HS-5 (cell line): ENCODE data around the gene GATA6.
"Not testable (repeated sequence)": the region's sequence is repeated elsewhere in the genome, so short reads cannot be mapped to it uniquely, and the experiment has no call there.

ENCODE experiments used
- DNase-seq: peaks from one replicate; pipeline ENCODE4 v3.0.0-alpha.2; 2012; ENCODE audit warnings: low read depth

GATA6 gene

DNA sequence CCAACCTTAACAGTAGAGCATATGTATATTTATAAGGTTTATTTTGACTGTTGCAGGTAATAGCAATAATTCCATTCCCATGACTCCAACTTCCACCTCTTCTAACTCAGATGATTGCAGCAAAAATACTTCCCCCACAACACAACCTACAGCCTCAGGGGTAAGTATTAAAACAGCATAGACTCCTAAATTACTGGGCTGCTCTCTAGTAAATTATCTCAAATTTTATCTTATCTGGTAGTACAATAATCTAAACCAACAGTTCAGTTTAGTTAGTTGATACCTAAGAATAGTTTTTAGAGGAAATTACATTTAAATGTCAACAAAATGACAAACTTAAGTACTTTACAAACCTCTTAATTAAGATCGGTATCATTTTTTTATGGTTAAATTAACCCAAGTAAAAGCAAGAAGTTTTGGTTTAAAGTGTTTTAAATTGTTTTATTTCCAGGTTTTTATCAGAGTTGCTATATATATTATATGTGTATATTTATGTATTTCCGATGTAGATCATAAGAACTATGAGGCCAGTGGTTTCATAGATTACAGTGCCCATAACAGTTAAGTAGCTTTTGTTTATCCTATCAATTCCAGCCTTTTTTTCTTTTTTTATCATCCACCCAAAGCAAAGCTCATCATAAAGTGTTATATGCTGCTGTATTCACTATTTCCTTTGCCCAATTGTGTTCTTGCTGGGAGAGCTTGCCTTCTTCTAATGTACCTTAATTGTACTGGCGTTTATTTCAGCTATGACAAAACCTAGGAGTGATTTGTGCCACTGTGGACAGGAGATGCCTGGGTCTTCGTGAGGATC, 13.7 kb downstream of the GATA6 start:
- DNase-seq, result no peak

DNA sequence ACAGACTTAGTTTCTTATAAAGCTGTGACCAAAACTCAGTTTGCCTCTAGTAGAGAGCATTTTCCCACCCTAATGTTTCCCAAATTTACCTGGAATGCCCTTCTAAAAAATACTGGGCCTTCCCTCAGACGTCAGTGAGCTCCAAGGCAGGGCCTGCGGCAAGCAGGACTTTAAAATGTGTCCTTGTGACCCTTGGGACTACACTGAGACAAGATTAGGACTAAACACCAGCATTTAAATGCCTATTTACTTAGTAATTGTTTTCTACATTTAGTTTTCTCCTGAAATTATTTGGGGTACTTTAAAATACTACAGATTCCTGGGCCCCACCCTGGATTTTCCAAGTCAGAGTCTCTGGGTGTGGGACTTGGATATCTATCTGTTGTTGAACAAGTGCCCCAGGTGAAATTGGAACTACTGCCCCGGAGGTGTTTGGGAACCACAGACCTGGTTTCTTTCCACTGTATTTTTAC, 14.3 kb downstream of the GATA6 start:
- DNase-seq, result no peak

DNA sequence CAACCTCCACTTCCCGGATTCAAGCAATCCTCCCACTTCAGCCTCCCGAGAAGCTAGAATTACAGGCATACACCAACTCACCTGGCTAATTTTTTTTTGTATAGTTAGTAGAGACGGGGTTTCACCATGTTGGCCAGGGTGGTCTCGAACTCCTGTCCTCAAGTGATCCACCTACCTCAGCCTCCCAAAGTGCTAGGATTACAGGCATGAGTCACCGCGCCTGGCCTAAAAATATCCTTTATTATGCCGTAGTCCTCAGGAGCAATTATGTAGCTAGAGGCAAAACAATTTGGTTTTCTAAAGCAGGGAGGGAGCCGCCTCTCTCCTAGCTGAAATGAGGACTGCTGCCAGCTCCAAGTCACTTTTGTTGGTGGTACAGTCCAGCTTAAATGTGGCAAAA, 15.2 kb downstream of the GATA6 start:
- not testable (repeated sequence) for DNase-seq

DNA sequence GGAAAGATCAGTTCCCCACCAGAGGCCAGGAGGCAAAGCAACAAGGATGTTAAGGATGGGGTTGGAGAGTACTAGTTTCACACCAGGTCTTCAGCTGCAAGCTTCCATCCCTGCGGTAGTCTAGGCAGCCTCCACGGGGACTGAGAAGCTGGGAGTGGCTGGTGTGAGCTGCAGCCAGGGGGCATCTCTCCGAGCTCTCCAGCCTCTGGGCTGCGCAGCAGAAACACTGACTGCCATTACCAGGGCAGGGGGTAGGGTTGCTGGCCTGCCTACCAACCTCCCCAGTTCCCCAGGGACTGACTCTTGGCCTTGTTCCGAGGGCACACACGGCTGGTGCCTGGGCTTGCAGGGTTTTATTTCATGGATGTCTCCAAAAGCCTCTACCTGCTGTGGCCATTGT, 15.9 kb downstream of the GATA6 start:
- no peak for DNase-seq

DNA sequence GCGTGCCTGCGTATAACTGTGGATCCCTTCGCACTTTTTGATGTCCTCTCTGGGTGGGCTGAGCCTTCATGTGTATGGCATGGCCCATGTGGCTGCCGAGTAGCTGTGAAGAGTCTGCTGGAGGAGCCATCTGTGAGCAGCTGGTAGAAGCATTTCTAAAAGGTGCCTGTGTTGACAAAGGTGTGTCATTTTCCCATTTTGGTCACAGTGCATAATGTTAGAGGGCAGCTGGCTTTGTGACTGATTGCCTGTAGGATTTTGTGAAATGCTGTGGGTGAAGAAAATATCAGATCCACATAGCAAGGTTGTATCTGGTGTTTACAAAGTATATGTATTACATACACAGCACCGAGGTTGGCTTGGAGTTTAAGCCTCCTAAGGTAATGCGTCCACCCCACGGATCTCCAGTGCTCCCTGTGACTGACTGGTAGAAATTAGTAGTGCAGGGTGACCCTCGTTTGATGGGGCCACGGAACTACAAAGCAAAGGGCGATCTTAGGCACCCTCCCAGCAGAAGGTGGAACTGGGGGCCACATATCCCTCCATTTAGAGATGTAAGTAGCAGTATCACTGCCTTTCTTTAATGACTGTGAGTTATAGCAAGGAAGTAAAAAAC, 16.5 kb downstream of the GATA6 start:
- DNase-seq, result no peak

DNA sequence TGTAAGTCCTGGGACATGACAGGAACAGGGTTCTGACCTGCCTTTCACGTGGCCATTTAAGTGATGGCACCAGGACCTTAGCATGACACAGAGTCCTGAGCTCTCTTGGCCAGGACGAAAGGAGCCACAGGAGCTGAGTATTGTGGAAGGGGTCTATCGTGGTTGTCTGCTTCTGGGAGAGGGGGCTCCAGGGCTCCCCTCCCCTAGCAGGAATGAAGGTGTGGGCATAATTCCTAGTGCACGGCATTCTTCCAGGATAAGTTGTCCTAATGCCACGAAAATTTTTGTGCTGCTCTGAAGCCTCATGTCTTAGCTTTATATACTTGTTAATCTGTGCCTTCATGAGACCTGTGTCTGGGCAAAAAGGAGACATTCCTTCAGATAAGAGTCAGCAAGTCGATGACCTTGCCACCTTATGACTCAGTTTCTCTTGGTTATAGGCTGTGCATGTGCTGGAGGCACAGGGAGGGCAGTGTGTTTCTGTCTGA, 17.1 kb downstream of the GATA6 start:
- no peak for DNase-seq

DNA sequence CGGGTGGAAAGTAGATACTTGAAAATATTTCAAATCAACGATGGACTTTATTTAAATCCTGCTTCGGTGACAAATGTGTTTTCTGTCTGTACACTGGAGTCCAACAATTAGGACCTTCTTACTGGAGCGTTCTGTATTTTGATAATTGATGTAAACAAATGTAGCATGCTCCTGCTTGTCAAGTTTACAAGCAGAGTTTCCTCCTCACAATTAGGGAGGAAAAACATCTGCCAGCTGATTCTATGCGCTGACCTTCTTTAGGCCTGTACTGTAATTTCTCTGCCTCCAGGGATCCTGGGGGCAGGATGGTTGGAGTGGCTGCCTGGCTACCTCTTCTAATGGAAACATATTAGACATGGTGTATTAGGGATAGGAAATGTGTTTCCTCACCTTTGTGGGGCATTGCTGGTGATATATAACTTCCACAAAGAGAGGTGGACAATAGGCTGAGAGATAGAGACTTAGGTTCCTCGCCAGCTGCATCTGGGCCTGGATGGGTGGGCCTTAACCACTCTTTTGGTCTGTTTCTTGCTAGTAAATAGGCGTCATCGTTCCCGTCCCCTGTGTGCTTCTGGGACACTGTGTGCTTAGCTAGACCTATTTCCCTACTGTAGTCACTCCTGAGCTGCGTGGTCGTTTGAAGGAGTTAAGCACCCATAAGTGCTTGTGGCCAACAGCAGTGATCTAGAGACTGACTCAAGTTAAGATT, 19.3 kb downstream of the GATA6 start:
- DNase-seq, result no peak

DNA sequence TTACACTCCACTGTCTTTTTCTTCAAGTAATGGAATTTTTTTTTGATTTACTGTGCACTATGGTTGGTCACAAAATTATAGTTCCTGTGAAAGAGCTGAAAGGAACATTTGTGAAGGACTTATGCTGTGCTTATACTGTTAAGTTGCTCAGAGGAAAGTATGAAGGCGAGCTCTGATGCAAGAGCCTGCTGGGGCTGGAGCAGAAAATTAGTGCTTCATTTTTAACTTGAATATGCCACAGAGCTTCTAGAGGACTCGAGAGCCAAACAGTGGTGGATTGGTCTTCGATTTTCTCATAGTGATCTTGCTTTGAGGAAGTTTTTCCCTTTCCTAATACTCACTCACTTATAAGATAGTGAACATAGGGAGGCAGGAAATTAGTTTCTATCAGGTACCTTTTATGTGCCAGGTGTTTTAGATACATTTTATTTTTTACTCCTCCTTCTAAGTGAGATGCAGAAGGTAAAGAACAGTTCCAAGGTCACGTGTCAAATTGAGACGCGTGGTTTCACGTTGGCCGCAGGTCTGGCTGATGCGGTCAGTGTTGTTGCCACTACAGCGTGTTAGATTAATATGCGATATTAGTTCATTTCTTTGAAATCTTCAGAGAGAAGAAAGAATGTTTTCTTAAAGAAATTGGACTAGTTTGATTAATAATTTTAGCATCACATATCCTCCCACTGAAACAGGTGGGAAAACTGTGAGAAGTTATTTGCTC, 20.2 kb downstream of the GATA6 start:
- DNase-seq, result no peak

DNA sequence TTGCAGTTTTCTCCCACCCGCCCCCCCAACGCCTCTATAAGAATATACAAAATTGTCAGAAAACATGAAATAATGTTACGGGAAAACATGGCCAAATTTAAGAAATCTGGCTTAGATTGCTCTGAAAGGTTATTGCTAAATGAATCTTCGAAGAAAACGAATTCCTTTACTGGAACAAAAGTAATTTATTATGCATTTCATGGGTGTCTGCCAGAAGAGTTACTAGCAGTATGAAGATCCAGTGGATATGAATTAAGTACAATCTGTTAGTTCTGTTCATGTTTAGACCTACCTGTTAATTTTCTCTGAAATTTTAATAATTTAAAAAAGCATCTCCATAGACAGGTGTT, 21.9 kb downstream of the GATA6 start:
- DNase-seq, result no peak

DNA sequence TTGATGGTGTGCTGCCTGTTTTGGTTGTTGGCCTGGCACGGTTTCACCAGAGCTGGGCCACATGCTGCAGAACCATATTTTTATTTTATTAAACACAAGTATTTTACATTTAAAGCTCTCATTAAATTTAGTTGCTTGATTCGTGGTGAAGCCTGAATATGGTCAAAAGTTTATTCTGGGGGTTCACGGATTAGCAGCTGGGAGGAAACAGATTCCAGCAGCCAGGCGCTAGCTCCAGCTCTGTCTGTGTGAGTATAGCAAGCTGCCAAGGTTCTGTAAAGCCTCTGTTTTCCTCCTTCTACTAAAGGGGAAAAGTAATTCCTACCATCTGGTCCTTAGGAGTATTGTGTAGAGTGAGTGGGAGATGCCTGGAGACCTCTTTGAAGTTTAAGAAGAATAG, 22.5 kb downstream of the GATA6 start:
- DNase-seq, result no peak

DNA sequence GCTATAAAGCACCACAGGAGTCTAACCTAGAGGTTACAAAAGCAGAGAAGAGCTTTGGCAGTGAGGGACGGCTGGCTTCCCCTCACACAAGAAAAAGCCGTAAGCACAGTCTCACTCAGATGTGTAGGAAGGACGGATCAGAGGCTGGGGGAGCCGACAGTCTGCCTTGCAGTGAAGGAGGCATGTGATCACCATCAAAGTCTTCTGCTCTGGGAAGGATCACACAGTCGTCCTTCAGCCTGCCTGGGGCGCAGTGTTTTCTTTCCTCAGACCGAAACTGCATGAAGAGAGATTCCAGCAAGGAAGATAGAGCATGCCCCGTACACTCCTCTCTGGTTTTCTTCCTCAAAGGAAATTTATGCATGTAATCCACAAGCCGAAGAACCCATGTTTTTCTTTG, 24.1 kb downstream of the GATA6 start:
- DNase-seq, result no peak

DNA sequence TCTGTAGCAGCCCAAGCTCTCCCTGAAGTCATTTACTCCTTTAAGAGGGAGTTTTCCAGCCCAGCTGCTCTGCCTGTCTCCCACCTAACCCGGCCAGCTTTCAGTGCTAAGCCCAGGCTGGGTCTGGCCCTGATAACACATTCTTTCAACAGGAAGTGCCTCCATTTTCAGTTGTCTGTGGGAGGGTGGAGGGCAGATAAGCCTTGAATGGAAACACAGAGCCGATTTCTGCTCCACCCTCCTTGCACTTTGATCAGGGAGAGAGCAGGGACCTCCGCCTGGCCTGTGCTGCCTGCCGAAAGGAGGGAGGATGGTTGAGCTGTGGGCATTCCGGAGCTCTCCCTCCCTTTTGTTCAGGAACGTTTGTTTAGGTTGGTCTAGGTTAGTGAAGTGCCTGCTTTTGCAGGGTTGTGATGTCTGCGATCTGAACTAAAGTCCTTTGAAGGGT, 24.8 kb downstream of the GATA6 start:
- no peak for DNase-seq

DNA sequence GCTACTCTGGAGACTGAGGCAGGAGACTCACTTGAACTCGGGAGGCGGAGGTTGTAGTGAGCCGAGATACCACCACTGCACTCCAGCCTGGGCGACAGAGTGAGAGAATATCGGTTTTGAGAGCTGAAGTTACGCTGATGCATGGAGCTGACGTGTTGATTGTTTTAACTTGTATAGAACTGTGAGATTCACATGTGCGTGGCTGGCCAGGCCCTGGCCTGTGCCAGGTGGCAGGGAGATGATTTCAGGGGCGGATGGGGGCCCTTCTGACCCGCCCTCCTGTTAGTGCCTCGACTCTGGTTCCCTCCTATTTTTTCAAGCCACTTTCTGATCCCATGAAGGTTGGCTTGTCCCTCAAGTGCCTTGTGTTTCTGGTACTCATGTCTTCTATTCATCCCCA, 25.7 kb downstream of the GATA6 start:
- DNase-seq, result no peak

DNA sequence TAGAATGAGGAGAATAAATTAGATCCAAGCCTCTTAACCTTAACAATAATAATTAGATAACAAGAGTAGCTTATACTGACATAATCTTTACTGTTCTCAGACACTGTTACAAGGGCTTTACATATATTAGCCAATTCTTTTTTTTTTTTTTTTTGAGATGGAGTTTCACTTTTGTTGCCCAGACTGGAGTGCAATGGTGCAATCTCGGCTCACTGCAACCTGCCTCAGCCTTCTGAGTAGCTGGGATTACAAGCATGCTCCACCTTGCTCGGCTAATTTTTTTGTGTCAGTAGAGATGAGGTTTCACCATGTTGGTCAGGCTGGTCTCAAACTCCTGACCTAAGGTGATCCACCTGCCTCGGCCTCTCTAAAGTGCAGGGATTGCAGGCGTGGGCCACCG, 27.6 kb downstream of the GATA6 start:
- not testable (repeated sequence) for DNase-seq

DNA sequence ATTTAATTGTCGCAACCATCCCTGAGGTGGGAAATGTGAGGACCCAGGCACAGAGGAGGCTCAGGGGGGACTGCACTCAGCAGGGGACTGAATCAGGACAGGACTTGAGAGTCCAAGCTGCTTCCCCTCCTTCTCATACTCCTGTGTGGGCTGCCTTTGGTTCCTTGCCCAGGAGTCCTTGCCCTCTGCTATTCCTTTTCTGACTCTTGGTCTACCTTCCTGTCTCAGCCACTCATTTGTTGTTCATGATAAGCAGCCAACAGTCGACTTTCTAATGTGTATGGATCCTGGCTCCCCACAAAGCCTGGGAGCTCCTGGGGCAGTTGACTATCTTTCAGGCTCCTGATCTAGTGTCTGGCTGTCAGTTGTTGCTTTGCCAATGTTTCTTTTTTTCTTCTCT, 28.3 kb downstream of the GATA6 start:
- no peak for DNase-seq

DNA sequence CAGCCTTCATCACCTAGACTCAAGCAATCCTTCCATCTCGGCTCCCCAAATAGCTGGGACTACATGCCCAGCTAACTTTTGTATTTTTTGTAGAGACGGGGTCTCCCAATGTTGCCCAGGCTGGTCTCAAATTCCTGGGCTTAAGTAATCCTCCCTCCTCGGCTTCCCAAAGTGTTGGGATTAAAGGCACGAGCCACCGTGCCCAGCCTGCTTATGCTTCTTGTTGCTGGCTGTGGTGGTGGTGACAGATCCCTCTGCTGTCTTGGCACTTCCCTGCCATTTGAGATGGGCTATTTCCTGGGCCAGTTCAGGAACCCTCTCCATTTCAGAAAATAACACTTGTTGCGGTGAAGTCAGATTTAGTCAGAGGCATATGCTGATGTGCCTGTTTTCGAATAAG, 28.8 kb downstream of the GATA6 start:
- DNase-seq, result no peak

DNA sequence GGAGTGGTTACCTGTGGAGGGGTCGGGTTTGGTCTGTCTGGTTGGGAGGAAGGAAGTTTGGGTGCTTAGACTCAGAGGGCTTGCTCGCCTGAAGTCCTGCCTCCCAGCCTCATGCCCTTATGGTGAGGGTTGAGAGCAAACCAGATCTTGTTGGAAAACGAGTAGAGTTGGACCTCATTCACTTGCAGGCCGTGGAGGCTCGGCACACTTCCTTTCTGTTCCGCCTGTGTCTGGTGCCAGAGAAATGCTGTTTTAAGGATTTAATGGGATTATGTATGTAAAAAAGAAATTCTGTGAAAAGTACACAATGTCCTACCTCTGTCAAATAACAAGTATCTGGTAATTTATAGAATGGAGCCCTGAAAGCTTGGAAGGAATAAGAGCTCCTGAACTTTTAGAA, 29.6 kb downstream of the GATA6 start:
- DNase-seq, result no peak

DNA sequence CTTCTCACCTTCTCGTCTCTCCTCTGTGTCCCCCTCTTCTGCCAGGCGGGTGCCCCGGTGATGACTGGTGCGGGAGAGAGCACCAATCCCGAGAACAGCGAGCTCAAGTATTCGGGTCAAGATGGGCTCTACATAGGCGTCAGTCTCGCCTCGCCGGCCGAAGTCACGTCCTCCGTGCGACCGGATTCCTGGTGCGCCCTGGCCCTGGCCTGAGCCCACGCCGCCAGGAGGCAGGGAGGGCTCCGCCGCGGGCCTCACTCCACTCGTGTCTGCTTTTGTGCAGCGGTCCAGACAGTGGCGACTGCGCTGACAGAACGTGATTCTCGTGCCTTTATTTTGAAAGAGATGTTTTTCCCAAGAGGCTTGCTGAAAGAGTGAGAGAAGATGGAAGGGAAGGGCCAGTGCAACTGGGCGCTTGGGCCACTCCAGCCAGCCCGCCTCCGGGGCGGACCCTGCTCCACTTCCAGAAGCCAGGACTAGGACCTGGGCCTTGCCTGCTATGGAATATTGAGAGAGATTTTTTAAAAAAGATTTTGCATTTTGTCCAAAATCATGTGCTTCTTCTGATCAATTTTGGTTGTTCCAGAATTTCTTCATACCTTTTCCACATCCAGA, 31.3 kb downstream of the GATA6 start:
- DNase-seq, result no peak

DNA sequence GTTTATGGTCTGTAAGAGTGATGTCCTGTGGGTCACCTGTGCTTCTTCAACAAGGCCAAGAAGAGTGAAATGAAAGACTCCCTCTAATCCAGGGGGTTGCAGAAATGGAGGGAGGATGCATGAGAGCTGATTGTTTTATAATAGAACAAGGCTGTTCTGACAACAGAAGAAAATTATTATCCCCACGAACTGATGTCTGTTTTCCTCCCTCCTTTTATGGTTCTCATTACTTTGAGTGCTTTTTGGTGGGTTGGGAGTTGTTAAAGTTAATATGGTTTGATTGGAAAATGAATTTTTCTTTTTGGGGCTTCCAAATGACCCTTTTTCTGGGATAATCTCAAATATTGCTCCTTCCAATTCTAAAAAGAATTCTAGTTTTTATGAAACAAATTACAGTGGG, 33.6 kb downstream of the GATA6 start:
- DNase-seq, result no peak

DNA sequence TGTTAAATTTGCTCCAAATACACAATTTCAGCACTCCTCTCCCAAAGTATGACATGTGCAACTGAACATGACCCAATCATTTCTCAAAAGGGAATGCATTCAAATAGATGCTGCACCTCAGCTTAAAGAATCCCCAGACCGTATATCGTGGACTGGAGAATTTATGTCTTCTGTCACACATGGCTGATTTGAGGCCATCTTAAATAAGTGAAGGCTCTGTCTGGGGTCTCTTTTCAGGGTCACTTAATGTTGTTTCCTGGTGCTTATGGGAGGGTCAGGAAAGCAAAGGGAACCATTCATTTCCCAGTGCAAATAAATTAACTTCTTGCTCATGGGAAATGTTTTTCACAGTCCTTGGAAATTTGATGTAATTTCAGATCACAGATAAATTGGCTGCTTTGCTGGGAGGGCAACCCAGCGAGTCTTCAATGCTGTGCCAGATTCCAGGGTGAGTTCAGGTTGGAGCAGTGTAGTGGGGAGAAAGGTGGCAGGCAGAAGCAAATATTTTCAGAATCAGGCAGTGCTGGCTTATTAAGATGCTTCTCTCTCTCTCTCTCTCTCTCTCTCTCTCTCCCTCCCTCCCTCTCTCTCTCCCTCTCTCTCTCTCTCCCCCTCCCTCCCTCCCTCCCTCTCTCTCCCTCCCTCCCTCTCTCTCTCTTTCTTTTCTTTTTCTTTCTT, 34.3 kb downstream of the GATA6 start:
- no peak for DNase-seq

DNA sequence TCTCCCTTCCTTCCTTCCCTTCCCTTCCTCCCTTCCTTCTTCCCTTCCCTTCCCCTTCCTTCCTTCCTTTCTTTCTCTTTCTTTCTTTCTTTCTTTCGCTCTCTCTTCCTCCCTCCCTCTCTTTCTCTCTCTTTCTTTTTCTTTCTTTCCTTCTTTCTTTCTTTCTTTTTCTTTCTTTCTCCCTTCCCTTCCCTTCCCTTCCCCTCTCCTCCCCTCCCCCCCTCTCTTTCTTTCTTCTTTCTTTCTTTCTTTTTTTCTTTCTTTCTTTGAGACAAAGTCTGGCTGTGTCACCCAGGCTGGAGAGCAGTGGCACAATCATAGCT, 34.8 kb downstream of the GATA6 start:
- no peak for DNase-seq

DNA sequence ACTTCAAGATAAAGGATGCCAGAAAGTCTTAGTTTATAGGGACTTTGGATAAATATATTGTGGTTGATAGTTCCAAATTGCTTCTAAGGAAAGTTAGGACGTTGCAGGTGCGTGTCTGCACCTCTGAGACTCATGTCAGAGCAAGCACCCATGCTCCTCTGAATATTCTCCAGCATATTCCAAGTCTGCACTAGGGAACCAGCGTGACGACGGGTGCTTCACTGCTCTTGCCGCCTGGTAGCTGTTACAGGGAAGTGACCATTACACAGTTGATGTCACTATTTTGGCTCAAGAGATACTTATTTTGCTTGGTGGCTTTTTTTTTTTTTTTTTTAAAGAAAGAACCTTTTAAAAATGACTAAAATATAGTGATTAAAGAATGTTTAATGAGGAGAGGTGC, 35.6 kb downstream of the GATA6 start:
- no peak for DNase-seq
